Activated T-cell treated with anti-CD3 and anti-CD28 coated beads for 4 hours (primary cell): ENCODE measurements around the gene DCXR.
"Not testable (repeated sequence)": the region's sequence is repeated elsewhere in the genome, so short reads cannot be mapped to it uniquely, and the experiment has no call there.

ENCODE experiments used
- DNase-seq: peaks from one replicate; pipeline ENCODE4 v3.0.0-alpha.2; 2020

Gene DCXR

GRCh38 chr17:82054351-82055022 lies 17.0 kb upstream of the DCXR start:
- no peak for DNase-seq

GRCh38 chr17:82053556-82054263 lies 16.2 kb upstream of the DCXR start:
- no peak for DNase-seq

- no peak for DNase-seq
Measured at GRCh38 chr17:82053130-82053529, 15.6 kb upstream of the DCXR start.

GRCh38 chr17:82052638-82053059 lies 15.2 kb upstream of the DCXR start:
- DNase-seq = no peak

- peak; percentile 76 for DNase-seq
Measured at GRCh38 chr17:82051776-82052637, 14.5 kb upstream of the DCXR start, which contains the start of the genes GPS1 and RFNG. Gene GPS1, plus strand, starts transcription at chr17:82051898. Its CDS starts 34 bp downstream, at chr17:82051932. Gene RFNG, minus strand, starts transcription at chr17:82051811. Its CDS starts 45 bp downstream, at chr17:82051766.

- no peak for DNase-seq
Measured at GRCh38 chr17:82050761-82051641, 13.5 kb upstream of the DCXR start.

GRCh38 chr17:82050152-82050760 lies 12.8 kb upstream of the DCXR start:
- no peak for DNase-seq

- DNase-seq = no peak
Measured at GRCh38 chr17:82049521-82049971, 12.0 kb upstream of the DCXR start.

- DNase-seq = no peak
Measured at GRCh38 chr17:82049106-82049505, 11.6 kb upstream of the DCXR start.

GRCh38 chr17:82048571-82048971 lies 11.1 kb upstream of the DCXR start:
- DNase-seq = no peak

- DNase-seq = no peak
Measured at GRCh38 chr17:82047914-82048570, 10.5 kb upstream of the DCXR start.

- no peak for DNase-seq
Measured at GRCh38 chr17:82047379-82047778, 9.9 kb upstream of the DCXR start.

GRCh38 chr17:82046903-82047302 lies 9.4 kb upstream of the DCXR start:
- no peak for DNase-seq

GRCh38 chr17:82045936-82046484 lies 8.5 kb upstream of the DCXR start:
- DNase-seq = no peak

- no peak for DNase-seq
Measured at GRCh38 chr17:82043507-82043906, 6.0 kb upstream of the DCXR start.

GRCh38 chr17:82042649-82043048 lies 5.2 kb upstream of the DCXR start:
- DNase-seq = no peak

- no peak for DNase-seq
Measured at GRCh38 chr17:82041144-82041814, 3.8 kb upstream of the DCXR start.

- DNase-seq = no peak
Measured at GRCh38 chr17:82039695-82040299, 2.3 kb upstream of the DCXR start.

GRCh38 chr17:82038796-82039409 lies 1.4 kb upstream of the DCXR start:
- not testable (repeated sequence) for DNase-seq

GRCh38 chr17:82037889-82038195 lies 345 bp upstream of the DCXR start:
- DNase-seq = no peak
